Measurements from ENCODE around the gene C17orf78. TPM values are rescaled to one million over a fixed set of nuclear protein-coding genes. Genes with fewer than 3 reads are reported as not detected.

Gene C17orf78
- total and polyA plus RNA-seq, 2 of the 8 experiments (the other 6 are each of a cell fraction or from before 2014, with no cell fraction given): not detected

- no peak for TF ChIP-seq CTBP2 (IDR thresholded peaks at IDR 0.05; ENCODE audit: borderline replicate concordance, insufficient read depth, insufficient read length, low read length)
- TF ChIP-seq TCF12 (IDR thresholded peaks at IDR 0.05; ENCODE audit: low read depth, low read length): no peak
- TF ChIP-seq CHD1 (IDR thresholded peaks at IDR 0.05; ENCODE audit: low read depth, low read length): no peak
- no peak for TF ChIP-seq CBX8 (IDR thresholded peaks at IDR 0.05; ENCODE audit: borderline replicate concordance, low read depth, low read length)
- no peak for TF ChIP-seq NRF1 (IDR thresholded peaks at IDR 0.05; ENCODE audit: low read depth, low read length)
- no peak for TF ChIP-seq CBX5 (IDR thresholded peaks at IDR 0.05; ENCODE audit: low read depth, low read length)
- no peak for TF ChIP-seq SUZ12 (IDR thresholded peaks at IDR 0.05; ENCODE audit: low read length)
- TF ChIP-seq KDM5A (IDR thresholded peaks at IDR 0.05; ENCODE audit: low read length): no peak
Observed at GRCh38 chr17:37429039-37429438, 53.3 kb downstream of the C17orf78 start (continued).

All from H1 (cell line).